HEK293 (cell line): ENCODE results near the gene GOLIM4.

Source experiments
- KLF1 ChIP-seq: fragments of 450-650 bp; formaldehyde crosslinking; IDR thresholded peaks from 2 replicates; pipeline ENCODE4 v1.5.1; 2016; ENCODE audit warnings: missing biosample characterization, missing genetic modification characterization
- ZNF610 ChIP-seq: fragments of 450-650 bp; formaldehyde crosslinking; IDR thresholded peaks from 2 replicates; pipeline ENCODE4 v1.5.1; 2016; ENCODE audit warnings: missing biosample characterization, missing genetic modification characterization, borderline replicate concordance
- ZNF660 ChIP-seq: fragments of 450-650 bp; IDR thresholded peaks from 2 replicates; pipeline ENCODE4 v1.5.1; 2018; ENCODE audit warnings: missing biosample characterization, mild to moderate bottlenecking, missing genetic modification characterization
- TF ChIP-seq, protein P1 (sequence below): fragments of 450-650 bp; formaldehyde crosslinking; IDR thresholded peaks from 2 replicates; pipeline ENCODE4 v1.5.1; 2016; ENCODE audit warnings: missing biosample characterization, missing genetic modification characterization
- TF ChIP-seq, protein P2 (sequence below): fragments of 450-650 bp; formaldehyde crosslinking; IDR thresholded peaks from 2 replicates; pipeline ENCODE4 v1.5.1; 2016; ENCODE audit warnings: missing biosample characterization, missing genetic modification characterization
- TF ChIP-seq, protein P3 (sequence below): IDR thresholded peaks from 2 replicates; pipeline ENCODE4 v1.6.1; 2011; ENCODE audit warnings: mild to moderate bottlenecking, low read depth, low read length, borderline replicate concordance
- TF ChIP-seq, protein P4 (sequence below): fragments of 450-650 bp; formaldehyde crosslinking; IDR thresholded peaks from 2 replicates; pipeline ENCODE4 v1.5.1; 2017; ENCODE audit warnings: missing biosample characterization, missing genetic modification characterization

DNA sequence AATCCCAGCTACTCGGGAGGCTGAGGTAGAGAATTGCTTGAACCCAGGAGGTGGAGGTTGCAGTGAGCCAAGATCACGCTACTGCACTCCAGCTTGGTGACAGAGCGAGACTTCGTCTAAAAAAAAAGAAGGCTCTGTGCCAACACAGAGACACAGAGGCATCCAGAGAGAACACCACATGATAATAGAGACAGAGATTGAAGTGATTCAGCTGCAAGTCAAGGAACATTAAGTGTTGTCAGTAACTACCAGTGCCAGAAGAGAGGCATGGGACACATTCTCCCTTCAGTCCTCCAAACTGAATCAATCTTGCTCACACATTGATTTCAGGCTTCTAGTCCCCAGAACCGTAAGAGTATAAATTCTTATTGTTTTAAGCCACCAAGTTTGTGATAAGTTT, 97.5 kb downstream of the GOLIM4 start:
- TF ChIP-seq KLF1 (tag by site-specific recombination), result no peak
- TF ChIP-seq, protein P1, sequence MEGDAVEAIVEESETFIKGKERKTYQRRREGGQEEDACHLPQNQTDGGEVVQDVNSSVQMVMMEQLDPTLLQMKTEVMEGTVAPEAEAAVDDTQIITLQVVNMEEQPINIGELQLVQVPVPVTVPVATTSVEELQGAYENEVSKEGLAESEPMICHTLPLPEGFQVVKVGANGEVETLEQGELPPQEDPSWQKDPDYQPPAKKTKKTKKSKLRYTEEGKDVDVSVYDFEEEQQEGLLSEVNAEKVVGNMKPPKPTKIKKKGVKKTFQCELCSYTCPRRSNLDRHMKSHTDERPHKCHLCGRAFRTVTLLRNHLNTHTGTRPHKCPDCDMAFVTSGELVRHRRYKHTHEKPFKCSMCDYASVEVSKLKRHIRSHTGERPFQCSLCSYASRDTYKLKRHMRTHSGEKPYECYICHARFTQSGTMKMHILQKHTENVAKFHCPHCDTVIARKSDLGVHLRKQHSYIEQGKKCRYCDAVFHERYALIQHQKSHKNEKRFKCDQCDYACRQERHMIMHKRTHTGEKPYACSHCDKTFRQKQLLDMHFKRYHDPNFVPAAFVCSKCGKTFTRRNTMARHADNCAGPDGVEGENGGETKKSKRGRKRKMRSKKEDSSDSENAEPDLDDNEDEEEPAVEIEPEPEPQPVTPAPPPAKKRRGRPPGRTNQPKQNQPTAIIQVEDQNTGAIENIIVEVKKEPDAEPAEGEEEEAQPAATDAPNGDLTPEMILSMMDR, result no peak
- TF ChIP-seq, protein P2, sequence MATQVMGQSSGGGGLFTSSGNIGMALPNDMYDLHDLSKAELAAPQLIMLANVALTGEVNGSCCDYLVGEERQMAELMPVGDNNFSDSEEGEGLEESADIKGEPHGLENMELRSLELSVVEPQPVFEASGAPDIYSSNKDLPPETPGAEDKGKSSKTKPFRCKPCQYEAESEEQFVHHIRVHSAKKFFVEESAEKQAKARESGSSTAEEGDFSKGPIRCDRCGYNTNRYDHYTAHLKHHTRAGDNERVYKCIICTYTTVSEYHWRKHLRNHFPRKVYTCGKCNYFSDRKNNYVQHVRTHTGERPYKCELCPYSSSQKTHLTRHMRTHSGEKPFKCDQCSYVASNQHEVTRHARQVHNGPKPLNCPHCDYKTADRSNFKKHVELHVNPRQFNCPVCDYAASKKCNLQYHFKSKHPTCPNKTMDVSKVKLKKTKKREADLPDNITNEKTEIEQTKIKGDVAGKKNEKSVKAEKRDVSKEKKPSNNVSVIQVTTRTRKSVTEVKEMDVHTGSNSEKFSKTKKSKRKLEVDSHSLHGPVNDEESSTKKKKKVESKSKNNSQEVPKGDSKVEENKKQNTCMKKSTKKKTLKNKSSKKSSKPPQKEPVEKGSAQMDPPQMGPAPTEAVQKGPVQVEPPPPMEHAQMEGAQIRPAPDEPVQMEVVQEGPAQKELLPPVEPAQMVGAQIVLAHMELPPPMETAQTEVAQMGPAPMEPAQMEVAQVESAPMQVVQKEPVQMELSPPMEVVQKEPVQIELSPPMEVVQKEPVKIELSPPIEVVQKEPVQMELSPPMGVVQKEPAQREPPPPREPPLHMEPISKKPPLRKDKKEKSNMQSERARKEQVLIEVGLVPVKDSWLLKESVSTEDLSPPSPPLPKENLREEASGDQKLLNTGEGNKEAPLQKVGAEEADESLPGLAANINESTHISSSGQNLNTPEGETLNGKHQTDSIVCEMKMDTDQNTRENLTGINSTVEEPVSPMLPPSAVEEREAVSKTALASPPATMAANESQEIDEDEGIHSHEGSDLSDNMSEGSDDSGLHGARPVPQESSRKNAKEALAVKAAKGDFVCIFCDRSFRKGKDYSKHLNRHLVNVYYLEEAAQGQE (tag by site-specific recombination), result no peak
- no peak for TF ChIP-seq ZNF660 (tag by site-specific recombination)
- TF ChIP-seq, protein P3, sequence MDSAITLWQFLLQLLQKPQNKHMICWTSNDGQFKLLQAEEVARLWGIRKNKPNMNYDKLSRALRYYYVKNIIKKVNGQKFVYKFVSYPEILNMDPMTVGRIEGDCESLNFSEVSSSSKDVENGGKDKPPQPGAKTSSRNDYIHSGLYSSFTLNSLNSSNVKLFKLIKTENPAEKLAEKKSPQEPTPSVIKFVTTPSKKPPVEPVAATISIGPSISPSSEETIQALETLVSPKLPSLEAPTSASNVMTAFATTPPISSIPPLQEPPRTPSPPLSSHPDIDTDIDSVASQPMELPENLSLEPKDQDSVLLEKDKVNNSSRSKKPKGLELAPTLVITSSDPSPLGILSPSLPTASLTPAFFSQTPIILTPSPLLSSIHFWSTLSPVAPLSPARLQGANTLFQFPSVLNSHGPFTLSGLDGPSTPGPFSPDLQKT, result no peak
- TF ChIP-seq, protein P4, sequence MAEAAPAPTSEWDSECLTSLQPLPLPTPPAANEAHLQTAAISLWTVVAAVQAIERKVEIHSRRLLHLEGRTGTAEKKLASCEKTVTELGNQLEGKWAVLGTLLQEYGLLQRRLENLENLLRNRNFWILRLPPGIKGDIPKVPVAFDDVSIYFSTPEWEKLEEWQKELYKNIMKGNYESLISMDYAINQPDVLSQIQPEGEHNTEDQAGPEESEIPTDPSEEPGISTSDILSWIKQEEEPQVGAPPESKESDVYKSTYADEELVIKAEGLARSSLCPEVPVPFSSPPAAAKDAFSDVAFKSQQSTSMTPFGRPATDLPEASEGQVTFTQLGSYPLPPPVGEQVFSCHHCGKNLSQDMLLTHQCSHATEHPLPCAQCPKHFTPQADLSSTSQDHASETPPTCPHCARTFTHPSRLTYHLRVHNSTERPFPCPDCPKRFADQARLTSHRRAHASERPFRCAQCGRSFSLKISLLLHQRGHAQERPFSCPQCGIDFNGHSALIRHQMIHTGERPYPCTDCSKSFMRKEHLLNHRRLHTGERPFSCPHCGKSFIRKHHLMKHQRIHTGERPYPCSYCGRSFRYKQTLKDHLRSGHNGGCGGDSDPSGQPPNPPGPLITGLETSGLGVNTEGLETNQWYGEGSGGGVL, result no peak
- TF ChIP-seq ZNF610 (tag by site-specific recombination), result no peak
